Parathyroid adenoma (tissue), 2 donors: ENCODE measurements around the gene STON2.

Experiments used
- H2AFZ ChIP-seq: fragments of 300-600 bp; sonication (generic); one replicate; pipeline ENCODE4 v1.7.0; 2017; ENCODE audit warnings: antibody characterized with exemption, mild to moderate bottlenecking
- H3K27ac ChIP-seq: fragments of 300-600 bp; sonication (generic); one replicate; pipeline ENCODE4 v1.7.0; 2017
- H3K27me3 ChIP-seq: fragments of 300-600 bp; sonication (generic); one replicate; pipeline ENCODE4 v1.7.0; 2017; ENCODE audit warnings: low read length; ENCODE audit not compliant: control insufficient read depth, insufficient read depth
- H3K36me3 ChIP-seq: fragments of 300-600 bp; sonication (generic); one replicate; pipeline ENCODE4 v1.7.0; 2017; ENCODE audit warnings: low read length; ENCODE audit not compliant: control insufficient read depth, insufficient read depth
- H3K4me1 ChIP-seq: fragments of 300-600 bp; sonication (generic); one replicate; pipeline ENCODE4 v1.7.0; 2017; ENCODE audit warnings: control low read depth
- H3K4me2 ChIP-seq: fragments of 300-600 bp; sonication (generic); one replicate; pipeline ENCODE4 v1.7.0; 2017; ENCODE audit warnings: low read length
- H3K4me3 ChIP-seq: fragments of 300-600 bp; sonication (generic); one replicate; pipeline ENCODE4 v1.7.0; 2017; ENCODE audit warnings: low read depth, low read length
- H3K79me2 ChIP-seq: fragments of 300-600 bp; sonication (generic); one replicate; pipeline ENCODE4 v1.7.0; 2017; ENCODE audit warnings: control low read depth
- H3K9ac ChIP-seq: fragments of 300-600 bp; sonication (generic); one replicate; pipeline ENCODE4 v1.7.0; 2017; ENCODE audit warnings: mild to moderate bottlenecking
- H3K9me3 ChIP-seq: fragments of 300-600 bp; sonication (generic); one replicate; pipeline ENCODE4 v1.7.0; 2017; ENCODE audit warnings: low read length; ENCODE audit not compliant: control insufficient read depth
- TF ChIP-seq, protein P1 (sequence below): fragments of 300-600 bp; sonication (generic); IDR thresholded peaks from one replicate; pipeline ENCODE4 v1.7.0; 2017; ENCODE audit warnings: antibody characterized with exemption, mild to moderate bottlenecking
- donor health status: primary hyperparathyroidism.

STON2 gene

DNA sequence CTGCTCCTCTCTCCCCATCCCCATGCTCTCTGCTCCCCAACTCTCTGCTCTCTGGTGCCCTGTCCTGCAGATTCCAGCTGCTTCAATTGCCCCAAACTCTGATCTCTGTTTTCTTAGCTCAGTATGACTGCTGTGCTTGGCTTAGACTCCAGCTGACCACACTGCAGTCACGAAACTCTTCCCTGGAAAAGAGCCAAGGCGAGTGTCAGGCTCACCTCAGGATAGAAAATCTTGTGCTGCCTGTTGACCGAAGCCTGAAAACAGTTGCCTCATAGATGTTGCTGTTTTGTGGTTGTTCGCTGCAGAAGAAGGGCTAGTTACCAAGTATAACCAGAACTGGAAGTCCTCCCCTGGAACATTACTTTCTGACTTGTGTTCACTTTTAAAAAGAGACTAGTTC, 6.7 kb upstream of the STON2 start:
- Histone ChIP-seq H3K36me3 (no peaks in the 10 kb centered on the region), H3K4me3 (no peak overlapping the region), H3K9ac (no peak overlapping the region), H3K4me2 (no peak overlapping the region), H3K27me3 (no peaks in the 10 kb centered on the region), H3K79me2 (no peaks in the 10 kb centered on the region), H3K27ac (no peak overlapping the region), H2AFZ (no peak overlapping the region), H3K9me3 (no peaks in the 10 kb centered on the region), H3K4me1 (no peaks in the 10 kb centered on the region)
- TF ChIP-seq, protein P1, sequence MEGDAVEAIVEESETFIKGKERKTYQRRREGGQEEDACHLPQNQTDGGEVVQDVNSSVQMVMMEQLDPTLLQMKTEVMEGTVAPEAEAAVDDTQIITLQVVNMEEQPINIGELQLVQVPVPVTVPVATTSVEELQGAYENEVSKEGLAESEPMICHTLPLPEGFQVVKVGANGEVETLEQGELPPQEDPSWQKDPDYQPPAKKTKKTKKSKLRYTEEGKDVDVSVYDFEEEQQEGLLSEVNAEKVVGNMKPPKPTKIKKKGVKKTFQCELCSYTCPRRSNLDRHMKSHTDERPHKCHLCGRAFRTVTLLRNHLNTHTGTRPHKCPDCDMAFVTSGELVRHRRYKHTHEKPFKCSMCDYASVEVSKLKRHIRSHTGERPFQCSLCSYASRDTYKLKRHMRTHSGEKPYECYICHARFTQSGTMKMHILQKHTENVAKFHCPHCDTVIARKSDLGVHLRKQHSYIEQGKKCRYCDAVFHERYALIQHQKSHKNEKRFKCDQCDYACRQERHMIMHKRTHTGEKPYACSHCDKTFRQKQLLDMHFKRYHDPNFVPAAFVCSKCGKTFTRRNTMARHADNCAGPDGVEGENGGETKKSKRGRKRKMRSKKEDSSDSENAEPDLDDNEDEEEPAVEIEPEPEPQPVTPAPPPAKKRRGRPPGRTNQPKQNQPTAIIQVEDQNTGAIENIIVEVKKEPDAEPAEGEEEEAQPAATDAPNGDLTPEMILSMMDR: no peak

DNA sequence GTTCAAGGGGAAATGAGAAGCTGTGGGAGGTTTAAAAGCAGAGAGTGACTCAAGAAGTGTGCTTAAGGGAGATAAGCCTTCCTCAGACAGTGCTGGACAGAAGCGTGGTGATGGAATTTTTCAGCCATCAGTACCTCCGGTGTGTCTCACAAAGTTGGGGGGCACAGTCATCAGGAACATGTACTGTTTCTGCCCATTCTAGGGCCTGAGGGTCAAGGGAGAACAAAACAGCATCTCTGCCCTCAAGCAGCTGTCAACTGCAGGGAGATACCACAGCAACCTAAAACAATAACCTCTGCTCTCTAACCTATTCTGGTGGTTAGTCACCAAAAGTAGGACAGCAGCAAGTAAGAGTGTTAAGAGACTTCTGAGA, 2.0 kb upstream of the STON2 start:
- H3K36me3 ChIP-seq: no peaks in the 10 kb centered on the region
- H3K79me2 ChIP-seq: no peaks in the 10 kb centered on the region
- no peak overlapping the region for H3K4me2 ChIP-seq
- H3K27me3 ChIP-seq: no peaks in the 10 kb centered on the region
- no peak overlapping the region for H3K4me3 ChIP-seq
- no peak overlapping the region for H3K27ac ChIP-seq
- TF ChIP-seq, protein P1: no peak
- H3K4me1 ChIP-seq: no peaks in the 10 kb centered on the region
- no peak overlapping the region for H3K9ac ChIP-seq
- H2AFZ ChIP-seq: no peak overlapping the region
- no peaks in the 10 kb centered on the region for H3K9me3 ChIP-seq

DNA sequence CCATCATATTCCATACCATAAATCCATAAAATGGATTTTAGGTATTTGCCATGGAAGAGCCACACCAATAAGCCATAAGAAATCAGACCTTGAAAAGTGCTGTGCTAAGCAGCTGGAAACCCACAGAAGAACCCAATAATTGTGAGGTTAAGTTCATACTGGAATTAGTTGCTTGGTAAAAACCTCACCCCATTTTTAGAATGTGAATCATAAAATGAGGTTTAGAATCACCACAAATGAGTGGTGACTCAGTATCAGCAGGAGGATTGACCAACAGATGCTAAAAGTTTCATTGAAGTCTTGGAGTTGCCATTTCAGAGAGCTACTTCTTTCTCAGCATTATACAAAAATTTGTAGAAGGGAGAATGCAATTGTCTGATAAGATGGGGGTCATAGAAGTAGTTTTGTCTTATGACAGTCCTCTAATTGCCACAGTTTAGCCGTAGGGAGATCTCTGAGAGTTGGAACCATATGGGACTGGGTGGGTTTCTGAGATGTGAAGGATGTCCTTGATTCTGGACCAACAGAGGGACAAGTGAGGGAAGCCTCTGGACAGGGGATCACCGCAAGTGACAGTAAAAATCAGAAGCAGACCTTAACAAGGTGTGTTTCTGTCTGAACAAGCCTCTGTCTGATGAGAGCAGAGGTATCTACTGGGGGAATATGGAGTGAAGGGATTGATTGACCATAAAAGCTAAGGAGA, 1.4 kb upstream of the STON2 start:
- H3K9me3 ChIP-seq: no peaks in the 10 kb centered on the region
- no peak overlapping the region for H3K9ac ChIP-seq
- H3K36me3 ChIP-seq: no peaks in the 10 kb centered on the region
- TF ChIP-seq, protein P1: no peak
- H3K4me1 ChIP-seq: no peaks in the 10 kb centered on the region
- no peaks in the 10 kb centered on the region for H3K79me2 ChIP-seq
- H2AFZ ChIP-seq: no peak overlapping the region
- H3K4me2 ChIP-seq: no peak overlapping the region
- H3K27me3 ChIP-seq: no peaks in the 10 kb centered on the region
- H3K27ac ChIP-seq: no peak overlapping the region
- H3K4me3 ChIP-seq: no peak overlapping the region

DNA sequence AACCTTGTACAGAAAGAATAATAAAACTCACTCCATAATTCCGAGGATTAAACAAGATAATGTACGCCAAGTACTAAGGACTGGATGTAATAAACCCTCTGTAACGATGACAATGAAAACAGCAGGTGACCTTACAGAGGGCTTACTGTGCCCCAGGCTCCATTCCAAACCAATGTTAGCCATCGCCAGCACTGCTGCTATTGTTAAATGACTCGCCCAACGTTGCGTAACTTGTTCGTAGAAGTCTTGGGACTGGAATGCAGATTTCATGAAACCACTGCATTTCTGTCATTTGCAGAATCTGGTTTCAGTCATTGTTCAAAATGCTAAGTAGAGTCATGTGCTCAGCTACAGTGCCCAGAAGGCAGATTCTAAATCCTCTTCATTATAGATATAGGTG, 728 bp upstream of the STON2 start:
- no peak overlapping the region for H2AFZ ChIP-seq
- no peaks in the 10 kb centered on the region for H3K79me2 ChIP-seq
- no peaks in the 10 kb centered on the region for H3K36me3 ChIP-seq
- H3K4me1 ChIP-seq: no peaks in the 10 kb centered on the region
- H3K4me3 ChIP-seq: no peak overlapping the region
- no peak overlapping the region for H3K4me2 ChIP-seq
- H3K27ac ChIP-seq: no peak overlapping the region
- H3K9me3 ChIP-seq: no peaks in the 10 kb centered on the region
- TF ChIP-seq, protein P1: no peak
- no peaks in the 10 kb centered on the region for H3K27me3 ChIP-seq
- H3K9ac ChIP-seq: no peak overlapping the region
